GM23338 (cell line): ENCODE measurements around the gene ECT2. TPM values are rescaled to one million over a fixed set of nuclear protein-coding genes. Genes with fewer than 3 reads are reported as not detected.
A peak's percentile ranks its signal among the peaks of the same experiment; 100 is the strongest.

Source experiments
- ATAC-seq: fragments of 200-7000 bp; cut with Tn5 transposase; 3 replicates; pipeline ENCODE4 v1.9.1; 2020
- DNase-seq: peaks from one replicate; pipeline ENCODE4 v3.0.0-alpha.2; 2015; ENCODE audit warnings: low spot score
- H2AFZ ChIP-seq: fragments of 200-600 bp; sonication (generic); 2 replicates; pipeline ENCODE4 v1.8.0; 2016; ENCODE audit warnings: antibody characterized with exemption, mild to moderate bottlenecking, moderate library complexity
- H3F3A ChIP-seq: fragments of 200-600 bp; sonication (generic); replicated peaks from 2 replicates; pipeline ENCODE4 v1.8.0; 2017; ENCODE audit warnings: antibody characterized with exemption, mixed run types, low read depth
- H3K27ac ChIP-seq: fragments of 200-600 bp; sonication (generic); 2 replicates; pipeline ENCODE4 v1.6.1; 2016; ENCODE audit warnings: low read depth
- H3K27me3 ChIP-seq: fragments of 200-600 bp; sonication (generic); 2 replicates; pipeline ENCODE4 v1.8.0; 2016; ENCODE audit warnings: mild to moderate bottlenecking, mixed run types, moderate library complexity; ENCODE audit not compliant: insufficient read depth
- H3K36me3 ChIP-seq: fragments of 200-600 bp; sonication (generic); 2 replicates; pipeline ENCODE4 v1.8.0; 2016; ENCODE audit warnings: mild to moderate bottlenecking; ENCODE audit not compliant: insufficient read depth
- H3K4me1 ChIP-seq: fragments of 200-600 bp; sonication (generic); 2 replicates; pipeline ENCODE4 v1.8.0; 2016; ENCODE audit warnings: mild to moderate bottlenecking, moderate library complexity; ENCODE audit not compliant: insufficient read depth
- H3K4me2 ChIP-seq: fragments of 200-600 bp; sonication (generic); 2 replicates; pipeline ENCODE4 v1.7.1; 2017; ENCODE audit warnings: mixed run types
- H3K4me3 ChIP-seq: fragments of 200-600 bp; sonication (generic); 2 replicates; pipeline ENCODE4 v1.6.1; 2016; ENCODE audit warnings: mixed run types
- H3K79me2 ChIP-seq: fragments of 200-600 bp; sonication (generic); replicated peaks from 2 replicates; pipeline ENCODE4 v1.8.0; 2017; ENCODE audit warnings: mild to moderate bottlenecking; ENCODE audit not compliant: insufficient read depth
- H3K9me2 ChIP-seq: fragments of 200-600 bp; sonication (generic); 2 replicates; pipeline ENCODE4 v1.8.0; 2017; ENCODE audit not compliant: insufficient read depth
- H4K20me1 ChIP-seq: fragments of 200-600 bp; sonication (generic); replicated peaks from 2 replicates; pipeline ENCODE4 v1.8.0; 2017; ENCODE audit warnings: mild to moderate bottlenecking; ENCODE audit not compliant: insufficient read depth
- H3K27ac Mint-ChIP-seq: 2 replicates; pipeline ENCODE4 v1.8.0; 2020; ENCODE audit warnings: inconsistent platforms, mild to moderate bottlenecking, moderate library complexity, mixed read lengths
- H3K27me3 Mint-ChIP-seq: 3 replicates; pipeline ENCODE4 v1.8.0; 2022; ENCODE audit warnings: low read depth, mild to moderate bottlenecking, moderate library complexity, mixed read lengths, inconsistent platforms; ENCODE audit not compliant: insufficient read depth, poor library complexity
- H3K36me3 Mint-ChIP-seq: 3 replicates; pipeline ENCODE4 v1.8.0; 2021; ENCODE audit warnings: low read depth, mild to moderate bottlenecking, inconsistent platforms, moderate library complexity, mixed read lengths
- H3K4me1 Mint-ChIP-seq: 3 replicates; pipeline ENCODE4 v1.8.0; 2020; ENCODE audit warnings: mild to moderate bottlenecking, inconsistent platforms, mixed read lengths
- H3K4me3 Mint-ChIP-seq: 3 replicates; pipeline ENCODE4 v1.8.0; 2021; ENCODE audit warnings: moderate library complexity, mild to moderate bottlenecking, inconsistent platforms, mixed read lengths
- H3K9me3 Mint-ChIP-seq: 3 replicates; pipeline ENCODE4 v1.8.0; 2020; ENCODE audit warnings: moderate library complexity, mild to moderate bottlenecking, inconsistent platforms, mixed read lengths
- CREB1 ChIP-seq: fragments of 250-450 bp; sonication (Bioruptor Pico); IDR thresholded peaks from 2 replicates; pipeline ENCODE4 v1.5.0; 2020; ENCODE audit warnings: low read depth, mild to moderate bottlenecking, moderate library complexity
- EZH2phosphoT487 ChIP-seq: fragments of 200-600 bp; sonication (generic); IDR thresholded peaks from one replicate; pipeline ENCODE4 v1.8.1; 2018; ENCODE audit warnings: antibody characterized with exemption; ENCODE audit not compliant: unreplicated experiment
- NANOG ChIP-seq: IDR thresholded peaks from 2 replicates; pipeline ENCODE4 v1.6.1; 2016; ENCODE audit warnings: antibody characterized with exemption, borderline replicate concordance
- STAT1 ChIP-seq: IDR thresholded peaks from one replicate; pipeline ENCODE4 v1.6.1; 2016; ENCODE audit warnings: antibody characterized with exemption; ENCODE audit not compliant: unreplicated experiment
- ZNF114 ChIP-seq: fragments of 250-450 bp; sonication (Bioruptor Pico); IDR thresholded peaks from 2 replicates; pipeline ENCODE4 v1.5.0; 2020; ENCODE audit warnings: mild to moderate bottlenecking, moderate library complexity
- ZNF331 ChIP-seq: fragments of 250-450 bp; sonication (Bioruptor Pico); IDR thresholded peaks from 2 replicates; pipeline ENCODE4 v1.5.0; 2020; ENCODE audit warnings: low read depth, mild to moderate bottlenecking, moderate library complexity
- polyA plus RNA-seq: library from polyadenylated mRNA; unstranded; fragments of >200 nt; fragmentation: Nextera tagmentation; extraction: Ambion mirVana; gene quantifications from 2 replicates; pipeline ENCODE4 v1.2.1, GENCODE V29; 2016
- total RNA-seq: library from RNA; depleted of rRNA; stranded (reverse); fragments of >200 nt; shearing (Covaris generic); gene quantifications from 2 replicates; pipeline ENCODE4 v1.2.3, GENCODE V29; 2014
- TF ChIP-seq, protein P1 (sequence below): IDR thresholded peaks from 2 replicates; pipeline ENCODE4 v1.6.1; 2016; ENCODE audit warnings: antibody characterized with exemption
- TF ChIP-seq, protein P2 (sequence below), 2 experiments: fragments of 200-600 bp in 1 of 2; sonication (generic) in 1 of 2; conservative IDR thresholded peaks; 2 replicates each; pipeline versions ENCODE4 v1.5.1 to v1.6.1; 2016 to 2017; ENCODE audit warnings: antibody characterized with exemption in 2 of 2, low read depth in 2 of 2, mild to moderate bottlenecking in 2 of 2, moderate library complexity in 1 of 2
- TF ChIP-seq, protein P3 (sequence below): IDR thresholded peaks from one replicate; pipeline ENCODE4 v1.6.1; 2018; ENCODE audit warnings: antibody characterized with exemption; ENCODE audit not compliant: unreplicated experiment

The ECT2 gene
- total and polyA plus RNA-seq, 2 experiments from 2014 or later: 102 to 111 TPM

DNA sequence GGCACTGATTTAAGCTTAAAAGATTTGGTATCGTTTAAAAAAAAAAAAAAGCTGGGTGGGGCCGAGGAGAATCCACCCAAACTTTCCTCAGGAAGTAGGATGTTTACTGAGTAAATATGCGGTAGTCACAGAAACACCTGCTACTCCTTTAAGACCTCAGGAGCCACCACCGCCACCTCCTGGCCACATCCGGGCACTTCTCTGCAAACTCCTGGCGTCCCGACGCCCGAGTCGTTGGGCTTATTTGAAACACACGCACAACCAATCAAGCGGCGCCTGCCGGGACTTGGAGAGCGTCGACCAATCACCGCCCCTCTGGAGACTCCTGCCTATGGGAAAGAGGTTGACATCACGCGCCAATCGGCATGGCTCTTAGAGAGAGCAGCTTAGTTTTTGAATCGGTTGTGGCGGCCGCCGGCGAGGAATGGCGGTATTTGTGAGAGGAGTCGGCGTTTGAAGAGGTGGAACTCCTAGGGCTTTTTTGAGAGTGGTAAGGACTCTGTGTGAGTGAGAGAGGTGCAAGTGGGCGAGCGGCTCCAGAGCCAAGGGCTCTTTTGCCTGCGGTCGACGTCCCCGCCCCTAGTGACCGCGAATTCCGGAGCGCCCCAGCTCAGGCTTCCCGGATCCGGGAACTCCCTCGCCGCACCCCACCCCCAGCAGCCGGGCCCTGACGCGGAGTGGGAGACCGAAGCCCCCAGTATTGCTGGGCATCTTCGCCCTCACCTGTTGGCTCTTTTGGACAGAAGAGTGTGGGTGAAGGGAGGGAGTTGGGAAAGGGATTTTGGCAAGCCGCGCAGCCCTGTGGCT is at the start of gene ECT2 (continued):
- TF ChIP-seq CREB1 (CRISPR knock-in tag): 0 out of 2 replicates have a peak, but pooled peaks have one; percentile 5
- TF ChIP-seq, protein P1, sequence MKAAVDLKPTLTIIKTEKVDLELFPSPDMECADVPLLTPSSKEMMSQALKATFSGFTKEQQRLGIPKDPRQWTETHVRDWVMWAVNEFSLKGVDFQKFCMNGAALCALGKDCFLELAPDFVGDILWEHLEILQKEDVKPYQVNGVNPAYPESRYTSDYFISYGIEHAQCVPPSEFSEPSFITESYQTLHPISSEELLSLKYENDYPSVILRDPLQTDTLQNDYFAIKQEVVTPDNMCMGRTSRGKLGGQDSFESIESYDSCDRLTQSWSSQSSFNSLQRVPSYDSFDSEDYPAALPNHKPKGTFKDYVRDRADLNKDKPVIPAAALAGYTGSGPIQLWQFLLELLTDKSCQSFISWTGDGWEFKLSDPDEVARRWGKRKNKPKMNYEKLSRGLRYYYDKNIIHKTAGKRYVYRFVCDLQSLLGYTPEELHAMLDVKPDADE: peak; percentile 59
- TF ChIP-seq NANOG: no peak

DNA sequence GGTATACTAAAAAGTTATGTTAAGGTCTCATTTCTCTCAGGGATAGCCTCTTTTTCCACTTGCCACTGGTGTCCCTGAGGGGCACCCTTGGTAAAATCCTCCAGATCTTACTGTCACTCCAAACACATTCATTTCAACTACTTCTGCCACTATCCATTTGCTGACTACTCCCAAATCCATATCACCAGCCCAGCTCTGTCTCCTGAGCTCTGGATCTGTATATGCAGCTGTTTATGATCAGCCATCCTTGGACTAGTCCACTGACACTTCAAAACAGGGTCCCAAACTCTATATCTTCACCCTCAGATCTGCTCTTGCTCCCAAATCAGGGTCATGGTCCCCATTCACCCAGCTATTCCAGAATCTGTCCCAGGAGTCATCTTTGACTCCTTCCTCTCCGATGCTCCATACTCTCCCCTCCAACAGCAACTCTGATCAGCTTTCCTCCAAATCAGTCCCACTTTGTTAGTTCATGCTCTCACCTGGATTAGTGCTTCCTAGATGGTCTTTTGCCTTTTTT is 49.5 kb upstream of the ECT2 start:
- Histone ChIP-seq H3K79me2 (peaks cover 4% of the 10 kb centered on the region; the same call in 1 of the 2 replicates), H3K27me3 (no peaks in the 10 kb centered on the region), H3K4me3 (no peak overlapping the region), H3K4me1 (peaks cover 11% of the 10 kb centered on the region), H3K9me2 (no peaks in the 10 kb centered on the region), H3K36me3 (no peaks in the 10 kb centered on the region), H4K20me1 (0 out of 2 replicates have a peak, but pooled peaks cover 3% of the 10 kb centered on the region), H3K4me2 (no peak overlapping the region), H3F3A (no peaks in the 10 kb centered on the region), H2AFZ (no peak overlapping the region), H3K27ac (no peak overlapping the region)
- DNase-seq: no peak
- Mint-ChIP-seq H3K4me1 (peaks cover 20% of the 10 kb centered on the region), H3K27ac (no peak overlapping the region), H3K36me3 (no peaks in the 10 kb centered on the region), H3K27me3 (peaks cover 3% of the 10 kb centered on the region), H3K9me3 (no peaks in the 10 kb centered on the region), H3K4me3 (no peak overlapping the region)
- ATAC-seq: no peak
- TF ChIP-seq EZH2phosphoT487 (no peak), CREB1 (CRISPR knock-in tag) (no peak), ZNF114 (no peak), ZNF331 (CRISPR knock-in tag) (no peak), STAT1 (no peak)
- TF ChIP-seq, protein P2, sequence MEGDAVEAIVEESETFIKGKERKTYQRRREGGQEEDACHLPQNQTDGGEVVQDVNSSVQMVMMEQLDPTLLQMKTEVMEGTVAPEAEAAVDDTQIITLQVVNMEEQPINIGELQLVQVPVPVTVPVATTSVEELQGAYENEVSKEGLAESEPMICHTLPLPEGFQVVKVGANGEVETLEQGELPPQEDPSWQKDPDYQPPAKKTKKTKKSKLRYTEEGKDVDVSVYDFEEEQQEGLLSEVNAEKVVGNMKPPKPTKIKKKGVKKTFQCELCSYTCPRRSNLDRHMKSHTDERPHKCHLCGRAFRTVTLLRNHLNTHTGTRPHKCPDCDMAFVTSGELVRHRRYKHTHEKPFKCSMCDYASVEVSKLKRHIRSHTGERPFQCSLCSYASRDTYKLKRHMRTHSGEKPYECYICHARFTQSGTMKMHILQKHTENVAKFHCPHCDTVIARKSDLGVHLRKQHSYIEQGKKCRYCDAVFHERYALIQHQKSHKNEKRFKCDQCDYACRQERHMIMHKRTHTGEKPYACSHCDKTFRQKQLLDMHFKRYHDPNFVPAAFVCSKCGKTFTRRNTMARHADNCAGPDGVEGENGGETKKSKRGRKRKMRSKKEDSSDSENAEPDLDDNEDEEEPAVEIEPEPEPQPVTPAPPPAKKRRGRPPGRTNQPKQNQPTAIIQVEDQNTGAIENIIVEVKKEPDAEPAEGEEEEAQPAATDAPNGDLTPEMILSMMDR (conservative IDR thresholded peaks at IDR 0.05; ENCODE audit: low read depth in 2 of 2): no peak
- TF ChIP-seq, protein P3, sequence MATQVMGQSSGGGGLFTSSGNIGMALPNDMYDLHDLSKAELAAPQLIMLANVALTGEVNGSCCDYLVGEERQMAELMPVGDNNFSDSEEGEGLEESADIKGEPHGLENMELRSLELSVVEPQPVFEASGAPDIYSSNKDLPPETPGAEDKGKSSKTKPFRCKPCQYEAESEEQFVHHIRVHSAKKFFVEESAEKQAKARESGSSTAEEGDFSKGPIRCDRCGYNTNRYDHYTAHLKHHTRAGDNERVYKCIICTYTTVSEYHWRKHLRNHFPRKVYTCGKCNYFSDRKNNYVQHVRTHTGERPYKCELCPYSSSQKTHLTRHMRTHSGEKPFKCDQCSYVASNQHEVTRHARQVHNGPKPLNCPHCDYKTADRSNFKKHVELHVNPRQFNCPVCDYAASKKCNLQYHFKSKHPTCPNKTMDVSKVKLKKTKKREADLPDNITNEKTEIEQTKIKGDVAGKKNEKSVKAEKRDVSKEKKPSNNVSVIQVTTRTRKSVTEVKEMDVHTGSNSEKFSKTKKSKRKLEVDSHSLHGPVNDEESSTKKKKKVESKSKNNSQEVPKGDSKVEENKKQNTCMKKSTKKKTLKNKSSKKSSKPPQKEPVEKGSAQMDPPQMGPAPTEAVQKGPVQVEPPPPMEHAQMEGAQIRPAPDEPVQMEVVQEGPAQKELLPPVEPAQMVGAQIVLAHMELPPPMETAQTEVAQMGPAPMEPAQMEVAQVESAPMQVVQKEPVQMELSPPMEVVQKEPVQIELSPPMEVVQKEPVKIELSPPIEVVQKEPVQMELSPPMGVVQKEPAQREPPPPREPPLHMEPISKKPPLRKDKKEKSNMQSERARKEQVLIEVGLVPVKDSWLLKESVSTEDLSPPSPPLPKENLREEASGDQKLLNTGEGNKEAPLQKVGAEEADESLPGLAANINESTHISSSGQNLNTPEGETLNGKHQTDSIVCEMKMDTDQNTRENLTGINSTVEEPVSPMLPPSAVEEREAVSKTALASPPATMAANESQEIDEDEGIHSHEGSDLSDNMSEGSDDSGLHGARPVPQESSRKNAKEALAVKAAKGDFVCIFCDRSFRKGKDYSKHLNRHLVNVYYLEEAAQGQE: no peak
